Nephron (organoid): ENCODE results near the gene ZC3H15.
A peak's percentile ranks its signal among the peaks of the same experiment; 100 is the strongest.

Experiments used
- H3K27ac Mint-ChIP-seq, 3 experiments: 2 replicates each; pipeline ENCODE4 v1.8.0; 2020; ENCODE audit warnings: mixed read lengths in 3 of 3, mild to moderate bottlenecking in 2 of 3, moderate library complexity in 1 of 3
- H3K27me3 Mint-ChIP-seq: 2 replicates; pipeline ENCODE4 v1.8.0; 2021; ENCODE audit warnings: low read depth, mild to moderate bottlenecking, moderate library complexity, mixed read lengths
- H3K36me3 Mint-ChIP-seq: 2 replicates; pipeline ENCODE4 v1.8.0; 2020; ENCODE audit warnings: low read depth, mixed read lengths
- H3K4me1 Mint-ChIP-seq: 2 replicates; pipeline ENCODE4 v1.8.0; 2020; ENCODE audit warnings: mixed read lengths
- H3K4me3 Mint-ChIP-seq, 3 experiments: 2 replicates each; pipeline ENCODE4 v1.8.0; 2020; ENCODE audit warnings: mild to moderate bottlenecking in 3 of 3, mixed read lengths in 3 of 3, moderate library complexity in 2 of 3
- H3K9me3 Mint-ChIP-seq: 2 replicates; pipeline ENCODE4 v1.8.0; 2020; ENCODE audit warnings: mixed read lengths
- TF ChIP-seq, protein P1 (sequence below), 3 experiments: fragments of 200-600 bp; sonication (generic); IDR thresholded peaks; one replicate each; pipeline ENCODE4 v1.5.0; 2021; ENCODE audit warnings: antibody characterized with exemption in 3 of 3; ENCODE audit not compliant: unreplicated experiment in 3 of 3

The ZC3H15 gene

DNA sequence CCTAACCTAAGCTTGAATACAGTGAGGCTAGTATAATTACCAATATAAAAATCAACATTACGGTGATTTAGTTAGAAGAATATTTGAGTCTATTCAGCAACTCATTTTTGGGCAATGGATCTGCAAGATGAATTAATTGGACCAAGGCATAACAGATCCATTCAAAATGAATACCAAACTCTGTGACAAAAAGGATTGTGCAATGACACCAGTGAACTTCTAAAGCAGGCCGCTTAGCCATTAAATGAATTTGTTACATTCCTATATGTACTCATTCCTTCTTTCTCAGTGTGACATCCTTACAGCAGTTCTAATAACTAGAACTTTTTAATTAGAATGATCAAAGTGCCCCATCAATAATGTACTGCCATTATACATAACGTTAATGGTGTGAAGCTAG is 44.3 kb downstream of the ZC3H15 start:
- H3K4me1 Mint-ChIP-seq = peaks cover 26% of the 10 kb centered on the region
- no peak overlapping the region for H3K4me3 Mint-ChIP-seq
- TF ChIP-seq, protein P1, sequence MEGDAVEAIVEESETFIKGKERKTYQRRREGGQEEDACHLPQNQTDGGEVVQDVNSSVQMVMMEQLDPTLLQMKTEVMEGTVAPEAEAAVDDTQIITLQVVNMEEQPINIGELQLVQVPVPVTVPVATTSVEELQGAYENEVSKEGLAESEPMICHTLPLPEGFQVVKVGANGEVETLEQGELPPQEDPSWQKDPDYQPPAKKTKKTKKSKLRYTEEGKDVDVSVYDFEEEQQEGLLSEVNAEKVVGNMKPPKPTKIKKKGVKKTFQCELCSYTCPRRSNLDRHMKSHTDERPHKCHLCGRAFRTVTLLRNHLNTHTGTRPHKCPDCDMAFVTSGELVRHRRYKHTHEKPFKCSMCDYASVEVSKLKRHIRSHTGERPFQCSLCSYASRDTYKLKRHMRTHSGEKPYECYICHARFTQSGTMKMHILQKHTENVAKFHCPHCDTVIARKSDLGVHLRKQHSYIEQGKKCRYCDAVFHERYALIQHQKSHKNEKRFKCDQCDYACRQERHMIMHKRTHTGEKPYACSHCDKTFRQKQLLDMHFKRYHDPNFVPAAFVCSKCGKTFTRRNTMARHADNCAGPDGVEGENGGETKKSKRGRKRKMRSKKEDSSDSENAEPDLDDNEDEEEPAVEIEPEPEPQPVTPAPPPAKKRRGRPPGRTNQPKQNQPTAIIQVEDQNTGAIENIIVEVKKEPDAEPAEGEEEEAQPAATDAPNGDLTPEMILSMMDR (IDR thresholded peaks at IDR 0.05; ENCODE audit: unreplicated experiment in 3 of 3) = no peak
- H3K9me3 Mint-ChIP-seq = peaks cover 12% of the 10 kb centered on the region
- no peaks in the 10 kb centered on the region for H3K27me3 Mint-ChIP-seq
- peak overlapping the region in 1 of 3 experiments; percentile 5 for H3K27ac Mint-ChIP-seq
- peaks cover 14% of the 10 kb centered on the region for H3K36me3 Mint-ChIP-seq

DNA sequence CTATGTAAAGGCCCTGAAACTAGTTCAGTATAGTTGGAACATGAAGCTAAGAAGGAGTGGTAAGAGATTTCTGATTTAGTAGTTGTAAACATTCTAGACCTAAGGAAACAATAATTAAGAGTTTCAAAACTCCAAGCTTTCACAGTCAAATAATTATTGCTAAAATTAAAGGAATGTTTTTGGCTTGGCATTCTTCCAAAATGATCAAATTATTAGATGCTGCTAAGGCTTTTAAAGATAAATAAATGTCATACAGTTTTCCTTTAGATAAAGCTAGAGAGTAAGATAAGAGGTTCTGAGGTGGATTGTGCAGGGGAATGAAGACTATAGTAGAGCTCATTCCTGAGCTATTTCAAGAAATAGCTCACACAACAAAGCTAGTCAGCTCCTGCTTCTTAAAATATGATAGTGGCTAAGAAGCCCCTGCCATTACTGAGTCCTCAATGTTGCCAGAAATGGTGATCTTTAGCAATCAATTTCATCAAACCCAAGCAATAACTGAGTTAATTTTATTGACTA is 45.3 kb downstream of the ZC3H15 start:
- H3K27me3 Mint-ChIP-seq = no peaks in the 10 kb centered on the region
- peak overlapping the region in 2 of 3 experiments; percentile 5 to 13 for H3K27ac Mint-ChIP-seq
- H3K4me1 Mint-ChIP-seq = peaks cover 26% of the 10 kb centered on the region
- H3K4me3 Mint-ChIP-seq = no peak overlapping the region
- H3K36me3 Mint-ChIP-seq = peaks cover 12% of the 10 kb centered on the region
- peaks cover 10% of the 10 kb centered on the region for H3K9me3 Mint-ChIP-seq
- TF ChIP-seq, protein P1 (IDR thresholded peaks at IDR 0.05; ENCODE audit: unreplicated experiment in 3 of 3) = no peak

DNA sequence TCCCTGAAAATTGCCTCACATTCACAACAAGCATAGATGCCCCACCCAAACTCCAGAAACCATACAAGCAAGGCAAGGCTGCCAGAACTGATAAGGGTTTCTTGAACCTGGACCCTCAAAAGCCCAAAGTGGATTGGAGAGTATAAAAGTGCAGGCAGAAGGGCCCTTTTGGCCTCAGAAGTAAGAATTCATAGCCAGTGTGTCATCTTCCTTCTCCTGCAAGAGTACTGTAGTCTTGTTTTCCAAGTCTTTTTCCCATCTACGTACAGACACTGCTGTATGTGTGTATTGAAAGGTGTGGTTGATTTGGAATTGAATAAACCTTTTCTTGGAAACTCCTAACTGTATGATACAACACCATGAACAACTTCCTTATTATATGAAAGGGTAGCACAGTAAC is 46.8 kb downstream of the ZC3H15 start:
- Mint-ChIP-seq H3K27me3 (no peaks in the 10 kb centered on the region), H3K27ac (peak overlapping the region in 2 of 3 experiments; percentile 18 to 22), H3K9me3 (no peaks in the 10 kb centered on the region), H3K36me3 (no peaks in the 10 kb centered on the region), H3K4me1 (peaks cover 26% of the 10 kb centered on the region), H3K4me3 (no peak overlapping the region)
- TF ChIP-seq, protein P1 (IDR thresholded peaks at IDR 0.05; ENCODE audit: unreplicated experiment in 3 of 3) = no peak

DNA sequence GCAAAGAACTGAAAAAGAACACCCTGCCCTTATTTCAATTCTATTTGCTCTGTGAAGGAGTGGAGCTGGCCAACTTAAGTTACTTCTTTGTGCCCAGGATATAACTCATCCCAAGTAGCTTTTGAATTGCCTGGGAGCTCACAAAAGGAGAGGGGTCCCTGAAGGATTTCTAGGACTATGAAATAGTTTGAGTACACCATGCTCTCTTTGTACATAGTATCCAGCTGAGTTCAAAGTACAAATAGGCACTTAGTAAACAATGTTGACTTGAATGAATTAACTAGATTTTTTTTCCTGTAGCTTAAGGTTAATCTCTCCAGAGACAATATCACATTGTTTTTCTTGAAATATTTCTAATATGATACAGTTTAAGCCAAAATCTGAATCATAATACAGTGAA is 47.7 kb downstream of the ZC3H15 start:
- H3K27ac Mint-ChIP-seq = peak overlapping the region in 2 of 3 experiments; percentile 24 to 72
- no peaks in the 10 kb centered on the region for H3K9me3 Mint-ChIP-seq
- no peak overlapping the region for H3K4me3 Mint-ChIP-seq
- no peaks in the 10 kb centered on the region for H3K27me3 Mint-ChIP-seq
- TF ChIP-seq, protein P1 (IDR thresholded peaks at IDR 0.05; ENCODE audit: unreplicated experiment in 3 of 3) = no peak
- no peaks in the 10 kb centered on the region for H3K36me3 Mint-ChIP-seq
- peaks cover 26% of the 10 kb centered on the region for H3K4me1 Mint-ChIP-seq

DNA sequence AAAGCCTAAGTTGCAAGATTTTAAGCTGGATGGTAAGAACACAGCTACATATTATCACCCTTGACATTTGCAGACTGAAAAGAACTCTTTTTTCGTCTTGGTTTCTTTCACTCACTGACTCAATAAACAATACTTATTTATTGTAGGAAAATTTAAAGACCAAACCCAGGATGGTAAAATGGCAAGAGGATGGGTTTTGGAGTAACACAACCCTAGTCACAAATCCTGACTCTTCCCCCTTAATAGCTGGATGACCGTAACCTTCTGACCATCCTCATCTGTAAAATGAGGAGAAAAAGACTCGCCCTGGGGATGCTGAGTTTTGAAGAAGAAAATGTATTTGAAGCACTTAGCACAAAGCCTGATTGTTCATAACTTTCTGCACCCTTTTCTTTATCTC is 48.3 kb downstream of the ZC3H15 start:
- Mint-ChIP-seq H3K36me3 (no peaks in the 10 kb centered on the region), H3K27ac (peak overlapping the region in 2 of 3 experiments; percentile 24 to 72), H3K4me1 (peaks cover 26% of the 10 kb centered on the region), H3K9me3 (no peaks in the 10 kb centered on the region), H3K27me3 (no peaks in the 10 kb centered on the region), H3K4me3 (no peak overlapping the region)
- TF ChIP-seq, protein P1 (IDR thresholded peaks at IDR 0.05; ENCODE audit: unreplicated experiment in 3 of 3) = no peak

DNA sequence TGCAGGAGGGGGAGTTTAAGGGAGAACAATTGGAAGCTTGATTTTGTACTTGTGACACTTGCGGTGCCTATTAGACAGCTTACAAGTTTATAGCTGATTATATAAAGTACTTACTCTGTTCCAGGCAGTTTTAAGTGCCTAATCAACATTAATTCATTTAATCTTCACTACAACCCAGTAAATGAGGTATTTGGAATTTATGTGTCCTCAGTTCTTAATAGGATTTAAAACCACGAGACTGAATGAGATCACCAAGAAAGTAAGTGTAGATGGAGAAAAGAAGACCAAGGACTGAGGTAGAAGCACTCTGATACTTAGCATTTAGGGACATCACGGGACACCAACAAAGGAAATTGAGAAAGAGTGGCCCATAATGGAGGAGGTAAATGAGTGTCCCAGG is 49.8 kb downstream of the ZC3H15 start:
- TF ChIP-seq, protein P1 (IDR thresholded peaks at IDR 0.05; ENCODE audit: unreplicated experiment in 3 of 3) = no peak
- Mint-ChIP-seq H3K36me3 (no peaks in the 10 kb centered on the region), H3K27ac (no peak overlapping the region), H3K27me3 (no peaks in the 10 kb centered on the region), H3K4me1 (peaks cover 27% of the 10 kb centered on the region), H3K4me3 (no peak overlapping the region), H3K9me3 (no peaks in the 10 kb centered on the region)
